ENCODE data around the gene ITIH4.

Gene ITIH4

GRCh38 chr3:52849656-52850055, 19.2 kb upstream of the ITIH4 start:
- TF ChIP-seq, protein P1, sequence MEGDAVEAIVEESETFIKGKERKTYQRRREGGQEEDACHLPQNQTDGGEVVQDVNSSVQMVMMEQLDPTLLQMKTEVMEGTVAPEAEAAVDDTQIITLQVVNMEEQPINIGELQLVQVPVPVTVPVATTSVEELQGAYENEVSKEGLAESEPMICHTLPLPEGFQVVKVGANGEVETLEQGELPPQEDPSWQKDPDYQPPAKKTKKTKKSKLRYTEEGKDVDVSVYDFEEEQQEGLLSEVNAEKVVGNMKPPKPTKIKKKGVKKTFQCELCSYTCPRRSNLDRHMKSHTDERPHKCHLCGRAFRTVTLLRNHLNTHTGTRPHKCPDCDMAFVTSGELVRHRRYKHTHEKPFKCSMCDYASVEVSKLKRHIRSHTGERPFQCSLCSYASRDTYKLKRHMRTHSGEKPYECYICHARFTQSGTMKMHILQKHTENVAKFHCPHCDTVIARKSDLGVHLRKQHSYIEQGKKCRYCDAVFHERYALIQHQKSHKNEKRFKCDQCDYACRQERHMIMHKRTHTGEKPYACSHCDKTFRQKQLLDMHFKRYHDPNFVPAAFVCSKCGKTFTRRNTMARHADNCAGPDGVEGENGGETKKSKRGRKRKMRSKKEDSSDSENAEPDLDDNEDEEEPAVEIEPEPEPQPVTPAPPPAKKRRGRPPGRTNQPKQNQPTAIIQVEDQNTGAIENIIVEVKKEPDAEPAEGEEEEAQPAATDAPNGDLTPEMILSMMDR (IDR thresholded peaks at IDR 0.05; ENCODE audit: low read depth, low read length): no peak
- no peak overlapping the region for H3K4me3 ChIP-seq (ENCODE audit: low read depth, low read length)

DNA sequence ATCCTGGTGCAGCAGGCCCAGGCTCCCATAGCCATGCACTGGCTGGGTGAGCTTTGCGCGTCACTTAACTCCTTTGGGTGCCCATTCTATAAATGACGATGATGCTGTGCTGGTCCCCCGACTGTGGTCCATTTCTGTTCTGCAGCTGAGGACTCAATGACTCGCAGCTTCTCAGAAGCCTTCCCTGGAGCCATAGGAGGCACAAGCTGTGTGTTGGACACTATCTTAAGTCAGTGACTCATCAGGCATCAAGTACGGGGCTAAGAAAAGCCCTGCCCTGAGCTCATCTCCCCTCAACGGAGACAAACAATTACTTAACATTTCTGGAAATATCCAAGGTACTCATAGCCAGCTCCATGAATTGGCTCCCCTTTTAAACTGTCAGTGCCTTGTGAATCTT, 18.1 kb upstream of the ITIH4 start:
- TF ChIP-seq, protein P1 (IDR thresholded peaks at IDR 0.05; ENCODE audit: low read depth, low read length): no peak
- H3K4me3 ChIP-seq (ENCODE audit: low read depth, low read length): no peak overlapping the region

GRCh38 chr3:52847726-52848125, 17.3 kb upstream of the ITIH4 start:
- no peak overlapping the region for H3K4me3 ChIP-seq (ENCODE audit: low read depth, low read length)
- TF ChIP-seq, protein P1 (IDR thresholded peaks at IDR 0.05; ENCODE audit: low read depth, low read length): no peak

DNA sequence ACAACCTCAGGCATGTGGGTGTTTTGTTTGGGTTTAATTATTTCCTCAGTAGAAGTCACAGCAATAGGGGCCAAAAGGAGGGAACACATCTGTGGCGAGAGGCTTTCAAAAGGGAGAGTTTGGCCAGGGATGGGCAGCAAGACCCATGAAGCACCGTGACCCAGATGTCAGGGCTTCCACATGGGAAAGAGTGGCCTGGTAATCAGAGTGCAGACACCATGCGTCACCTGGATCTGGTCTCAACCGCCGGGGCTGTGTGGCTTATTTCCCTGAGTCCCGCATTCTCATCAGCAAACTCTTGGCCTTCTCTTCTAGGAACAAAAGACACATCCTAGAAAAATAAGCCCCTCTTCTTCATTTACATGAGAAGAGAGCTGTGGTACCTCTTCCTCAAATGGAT, 16.8 kb upstream of the ITIH4 start:
- TF ChIP-seq, protein P1 (IDR thresholded peaks at IDR 0.05; ENCODE audit: low read depth, low read length): no peak
- no peak overlapping the region for H3K4me3 ChIP-seq (ENCODE audit: low read depth, low read length)

DNA sequence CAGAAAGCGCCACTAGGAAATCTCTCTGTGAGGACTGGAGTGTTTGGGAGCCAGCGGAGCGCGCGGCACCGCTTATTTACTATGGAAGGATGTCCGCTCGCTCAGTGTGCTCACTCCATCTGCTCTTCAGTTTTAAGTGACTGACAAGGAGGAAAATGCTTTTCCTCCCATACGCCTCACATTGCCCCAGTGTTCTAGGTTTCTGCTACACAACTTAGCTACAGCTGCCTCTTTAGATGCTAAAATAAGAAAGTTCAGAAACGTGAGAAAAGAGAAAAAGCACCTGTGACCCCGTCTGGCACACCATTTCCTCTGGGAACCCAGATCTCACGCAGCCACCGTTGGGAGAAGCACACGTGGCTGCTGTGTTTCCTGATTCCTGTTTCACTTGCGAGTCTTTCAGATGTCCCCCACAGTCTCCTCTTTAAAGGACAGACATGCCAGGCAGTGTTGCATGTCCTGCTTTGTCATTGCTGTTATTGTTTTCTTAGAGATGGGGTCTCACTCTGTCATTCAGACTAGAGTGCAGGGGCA, 16.0 kb upstream of the ITIH4 start:
- no peak overlapping the region for H3K4me3 ChIP-seq (ENCODE audit: low read depth, low read length)
- TF ChIP-seq, protein P1 (IDR thresholded peaks at IDR 0.05; ENCODE audit: low read depth, low read length): no peak

- H3K4me3 ChIP-seq (ENCODE audit: low read depth, low read length): no peak overlapping the region
- TF ChIP-seq, protein P1 (IDR thresholded peaks at IDR 0.05; ENCODE audit: low read depth, low read length): peak; percentile 19; the same call in 1 of the 2 replicates
Observed at GRCh38 chr3:52845691-52846431, 15.4 kb upstream of the ITIH4 start.

DNA sequence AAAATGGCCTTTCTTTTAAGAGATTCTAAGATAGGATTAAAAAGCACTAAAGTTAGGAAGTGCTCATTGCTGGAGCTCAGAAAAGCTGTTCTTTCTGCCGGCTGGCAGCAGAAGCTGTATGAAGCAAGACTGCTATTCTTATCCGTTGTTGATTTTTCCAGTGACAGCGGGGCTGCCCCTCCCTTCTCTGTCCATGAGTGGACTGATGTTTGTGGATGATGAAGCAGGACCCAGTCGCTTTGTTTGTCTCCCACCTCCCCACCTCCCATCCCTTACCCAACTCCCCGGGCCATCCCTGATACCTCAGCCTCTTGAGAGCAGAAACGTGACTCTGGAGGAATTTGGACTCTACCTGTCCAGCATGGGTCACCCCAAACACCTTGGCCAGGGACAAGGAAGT, 14.7 kb upstream of the ITIH4 start:
- H3K4me3 ChIP-seq (ENCODE audit: low read depth, low read length): no peak overlapping the region
- TF ChIP-seq, protein P1 (IDR thresholded peaks at IDR 0.05; ENCODE audit: low read depth, low read length): no peak
